ENCODE results near the gene SLC38A3.
A peak's percentile ranks its signal among the peaks of the same experiment; 100 is the strongest.

The SLC38A3 gene

DNA sequence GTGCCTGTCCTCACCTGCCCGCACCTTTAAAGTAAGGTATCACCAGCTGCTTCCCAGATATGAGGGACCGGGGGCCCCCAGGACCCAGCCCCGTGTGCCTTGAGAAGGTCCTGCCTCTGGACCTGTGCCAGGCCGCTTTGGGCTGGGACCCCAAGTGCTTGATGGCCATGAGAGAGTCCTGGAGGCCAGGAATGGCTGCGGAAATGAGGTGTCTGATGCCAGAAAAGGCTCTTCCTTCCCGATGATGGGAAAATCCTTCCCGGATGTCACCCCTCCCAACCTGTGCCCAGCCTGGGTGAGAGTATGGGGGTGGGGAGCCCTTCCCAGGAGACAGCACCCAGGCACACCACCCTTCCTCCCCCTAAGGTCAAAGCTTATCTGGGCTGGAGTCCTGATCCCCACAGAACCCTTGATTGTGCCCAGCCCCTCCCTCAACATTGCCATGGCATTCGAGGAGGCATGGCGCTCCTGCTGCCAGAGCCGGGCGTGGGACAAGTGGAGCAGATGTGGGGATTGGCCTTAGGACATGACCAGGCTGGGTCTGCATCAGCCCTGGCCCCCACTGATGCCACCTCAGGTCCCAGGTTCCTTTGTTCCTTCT is 35.7 kb upstream of the SLC38A3 start:
- DNase-seq: no peak

- DNase-seq: no peak
These were observed 35.2 kb upstream of the SLC38A3 start for GRCh38 chr3:50169858-50170257.

- DNase-seq: no peak
These were observed 34.4 kb upstream of the SLC38A3 start for GRCh38 chr3:50170689-50171088.

GRCh38 chr3:50171540-50172301 is 33.4 kb upstream of the SLC38A3 start:
- DNase-seq: no peak

DNA sequence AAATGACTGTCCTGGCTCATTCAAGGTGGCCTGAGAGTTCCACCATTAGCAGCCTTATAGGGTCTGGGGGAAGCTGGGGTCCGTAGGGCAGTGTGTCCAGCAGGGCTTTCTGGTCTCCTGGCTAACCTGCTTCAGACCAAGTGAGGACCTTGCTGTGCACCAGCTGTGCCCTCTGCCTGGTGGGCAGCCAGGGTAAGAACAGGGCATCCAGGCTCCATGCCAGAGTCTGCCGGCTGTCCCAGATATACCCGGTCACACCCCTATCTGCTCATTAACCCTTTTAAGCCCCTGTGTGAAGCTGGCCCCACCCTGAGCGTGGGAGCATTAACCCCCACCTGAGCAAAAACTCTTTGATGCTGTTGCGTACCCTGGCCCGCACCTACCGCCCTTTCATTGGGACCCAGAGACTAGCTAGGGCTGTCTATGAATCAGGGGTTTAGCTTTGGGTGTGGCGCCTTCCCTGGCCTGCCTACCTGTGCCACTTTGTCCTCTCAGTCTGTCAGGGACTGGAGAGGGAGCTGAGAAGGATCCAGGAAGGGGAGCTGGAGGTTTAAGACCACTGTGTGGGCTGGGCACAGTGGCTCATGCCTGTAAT is 32.3 kb upstream of the SLC38A3 start:
- DNase-seq: no peak

DNA sequence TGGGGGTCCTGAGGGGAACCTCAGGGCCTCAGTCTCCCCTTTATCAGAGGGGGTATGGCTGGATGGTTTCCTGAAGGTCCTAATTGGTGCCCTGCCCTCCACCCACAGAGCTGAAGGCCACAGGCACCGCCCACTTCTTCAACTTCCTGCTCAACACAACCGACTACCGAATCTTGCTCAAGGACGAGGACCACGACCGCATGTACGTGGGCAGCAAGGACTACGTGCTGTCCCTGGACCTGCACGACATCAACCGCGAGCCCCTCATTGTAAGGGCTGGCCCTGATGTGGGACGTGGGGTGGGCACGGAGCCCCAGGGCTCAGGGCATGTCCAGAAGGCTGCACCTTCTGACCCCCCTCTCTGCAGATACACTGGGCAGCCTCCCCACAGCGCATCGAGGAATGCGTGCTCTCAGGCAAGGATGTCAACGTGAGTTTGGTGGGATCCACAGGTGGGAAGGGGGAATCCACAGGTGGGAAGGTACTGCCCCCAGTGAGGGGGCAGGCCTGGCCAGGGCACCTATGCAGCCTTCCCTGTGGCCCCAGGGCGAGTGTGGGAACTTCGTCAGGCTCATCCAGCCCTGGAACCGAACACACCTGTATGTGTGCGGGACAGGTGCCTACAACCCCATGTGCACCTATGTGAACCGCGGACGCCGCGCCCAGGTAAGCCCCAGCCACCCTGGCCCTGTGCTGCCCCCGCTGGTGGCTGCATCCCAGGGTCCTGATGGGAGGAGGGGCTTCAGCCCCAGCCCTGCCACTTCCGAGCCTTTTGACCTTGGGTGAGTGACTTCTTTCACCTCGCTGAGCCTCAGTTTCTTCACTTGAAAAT is 31.2 kb upstream of the SLC38A3 start:
- no peak for DNase-seq

DNA sequence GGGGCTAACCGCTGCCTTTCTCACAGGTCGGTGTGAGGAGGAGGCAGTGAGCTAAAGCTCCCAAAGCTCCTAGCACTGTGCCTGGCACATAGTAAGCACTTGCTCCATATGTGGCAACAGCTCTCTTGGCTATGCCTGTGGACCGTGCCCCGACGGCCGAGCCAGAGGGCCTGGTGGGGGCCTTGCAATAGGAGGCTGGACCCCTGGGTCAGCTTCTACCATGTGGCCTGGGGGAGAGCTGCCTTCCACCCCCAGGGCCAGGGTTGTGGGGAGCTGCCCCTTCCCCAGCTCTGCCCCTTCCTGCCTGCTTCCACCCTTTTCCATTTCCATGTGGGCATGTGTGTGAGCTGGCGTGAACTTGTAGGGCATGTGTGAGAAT is 30.6 kb upstream of the SLC38A3 start:
- no peak for DNase-seq

DNA sequence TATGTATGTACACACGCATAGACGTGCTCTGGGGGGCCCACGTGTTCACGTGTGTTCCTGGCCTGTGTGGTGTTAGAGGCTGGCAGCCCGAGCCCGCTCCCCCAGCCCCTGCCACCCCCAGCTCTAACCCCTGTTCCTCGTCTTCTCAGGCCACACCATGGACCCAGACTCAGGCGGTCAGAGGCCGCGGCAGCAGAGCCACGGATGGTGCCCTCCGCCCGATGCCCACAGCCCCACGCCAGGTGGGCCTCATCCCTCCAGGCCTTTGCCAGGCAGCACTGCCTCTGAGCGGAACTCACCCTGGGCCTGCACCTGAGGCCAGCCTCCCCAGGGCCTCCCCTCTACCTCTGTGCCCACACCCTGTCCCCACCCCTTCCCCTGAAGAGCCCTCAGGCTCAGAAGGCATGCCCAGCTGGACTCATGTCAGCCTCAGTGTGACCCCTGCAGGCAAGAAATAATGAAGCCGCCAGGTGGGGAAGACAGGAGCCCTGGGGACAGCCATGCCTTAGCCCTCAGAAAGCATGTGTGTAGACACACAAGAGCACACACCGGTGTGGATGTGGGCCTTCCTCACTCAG is 30.0 kb upstream of the SLC38A3 start:
- DNase-seq: no peak

DNA sequence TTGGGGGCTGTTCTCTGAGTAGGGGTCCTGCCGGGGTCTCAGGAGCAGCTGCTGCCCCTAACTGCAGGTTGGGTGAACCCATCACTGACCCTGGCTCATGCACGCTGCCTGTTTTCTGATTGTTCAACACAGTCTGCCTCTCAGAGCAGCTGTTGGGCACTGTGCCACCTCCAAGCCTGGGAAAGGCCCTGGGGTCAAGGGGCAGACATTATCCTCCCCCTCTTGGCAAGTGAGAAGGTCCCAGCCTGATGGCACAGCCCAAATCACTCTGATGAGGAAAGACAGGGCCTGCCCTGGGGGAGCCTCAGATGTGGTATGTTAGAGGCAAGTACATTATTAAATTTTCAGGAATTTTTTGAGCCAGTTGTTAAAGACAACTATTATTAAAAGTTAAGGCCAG is 27.7 kb upstream of the SLC38A3 start:
- DNase-seq: no peak

- DNase-seq: no peak
These were observed 25.4 kb upstream of the SLC38A3 start for GRCh38 chr3:50179710-50180109.

DNA sequence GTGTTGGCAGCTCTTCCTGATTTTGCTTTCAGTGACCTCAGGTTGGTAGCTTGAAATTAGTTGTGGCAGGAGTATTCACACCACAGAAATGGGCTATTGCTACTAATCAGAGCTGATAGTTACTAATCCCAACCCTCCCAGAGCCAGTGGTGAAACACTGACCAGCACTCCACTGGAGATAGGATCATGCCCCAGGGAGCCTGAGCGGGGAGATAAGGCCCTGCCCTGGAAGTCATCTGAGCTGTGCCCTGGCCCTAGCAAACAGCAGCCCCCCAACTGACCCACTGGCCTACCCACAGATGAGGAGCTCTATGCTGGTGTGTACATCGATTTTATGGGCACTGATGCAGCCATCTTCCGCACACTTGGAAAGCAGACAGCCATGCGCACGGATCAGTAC is 23.1 kb upstream of the SLC38A3 start:
- DNase-seq: no peak

DNA sequence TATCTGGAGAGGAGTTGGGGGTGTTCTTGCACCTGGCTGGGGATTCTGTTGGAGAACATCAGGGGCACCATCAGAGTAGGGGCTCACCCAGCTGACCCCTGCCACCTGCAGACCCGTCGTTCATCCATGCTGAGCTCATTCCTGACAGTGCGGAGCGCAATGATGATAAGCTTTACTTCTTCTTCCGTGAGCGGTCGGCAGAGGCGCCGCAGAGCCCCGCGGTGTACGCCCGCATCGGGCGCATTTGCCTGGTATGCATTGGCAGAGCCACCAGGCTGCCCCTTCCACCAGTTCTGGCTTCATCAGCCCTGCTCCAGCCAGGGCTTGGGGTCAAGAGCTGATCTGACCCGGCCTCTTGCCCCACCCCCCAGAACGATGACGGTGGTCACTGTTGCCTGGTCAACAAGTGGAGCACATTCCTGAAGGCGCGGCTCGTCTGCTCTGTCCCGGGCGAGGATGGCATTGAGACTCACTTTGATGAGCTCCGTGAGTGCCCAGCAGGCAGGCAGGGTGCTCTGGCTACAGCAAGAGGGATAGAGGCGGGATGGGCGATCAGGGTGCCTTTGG is 22.5 kb upstream of the SLC38A3 start:
- DNase-seq: no peak

GRCh38 chr3:50183755-50184154 is 21.3 kb upstream of the SLC38A3 start:
- no peak for DNase-seq

DNA sequence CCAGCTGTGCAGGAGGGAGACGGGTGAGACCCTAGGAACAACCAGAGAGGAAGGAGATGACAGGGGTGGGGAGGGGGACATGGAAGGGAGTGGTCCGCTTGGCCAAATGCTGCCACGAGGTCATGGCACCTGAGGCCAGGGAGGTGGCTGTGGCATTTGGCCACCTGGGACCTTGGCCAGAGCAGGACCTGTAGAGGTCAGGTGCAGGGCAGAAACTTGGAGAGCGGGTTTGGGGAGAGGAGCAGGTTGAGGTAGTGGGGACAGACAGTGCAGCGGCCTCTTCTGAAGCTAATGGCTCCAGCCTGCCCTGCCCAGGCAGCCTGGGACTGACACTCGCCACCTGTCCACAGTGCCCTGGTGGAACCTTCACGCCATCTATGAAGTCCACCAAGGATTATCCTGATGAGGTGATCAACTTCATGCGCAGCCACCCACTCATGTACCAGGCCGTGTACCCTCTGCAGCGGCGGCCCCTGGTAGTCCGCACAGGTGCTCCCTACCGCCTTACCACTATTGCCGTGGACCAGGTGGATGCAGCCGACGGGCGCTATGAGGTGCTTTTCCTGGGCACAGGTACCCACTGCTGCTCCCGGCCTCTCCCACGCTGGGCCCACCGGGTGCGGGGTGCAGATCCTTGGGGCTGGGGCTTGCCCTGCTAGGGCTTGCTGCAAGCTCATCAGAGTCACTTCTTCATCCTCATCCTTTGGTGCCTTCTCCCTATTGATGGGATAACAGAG is 20.7 kb upstream of the SLC38A3 start:
- DNase-seq: no peak

DNA sequence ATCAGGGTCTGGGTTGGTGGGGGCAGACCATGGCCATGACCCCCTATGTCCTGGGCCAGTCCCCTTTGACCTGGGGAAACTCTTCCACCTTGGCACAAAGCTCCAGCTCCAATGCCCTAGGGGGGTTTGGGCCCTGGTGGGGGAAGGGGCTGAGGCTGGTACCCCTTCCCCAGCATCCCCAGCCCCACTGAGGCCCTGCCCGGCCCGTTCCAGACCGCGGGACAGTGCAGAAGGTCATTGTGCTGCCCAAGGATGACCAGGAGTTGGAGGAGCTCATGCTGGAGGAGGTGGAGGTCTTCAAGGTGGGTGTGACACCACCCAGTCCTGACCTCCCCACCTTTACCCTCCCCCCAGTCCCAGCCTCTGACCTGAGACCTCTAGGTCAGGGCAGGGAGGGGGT is 19.8 kb upstream of the SLC38A3 start:
- DNase-seq: no peak

DNA sequence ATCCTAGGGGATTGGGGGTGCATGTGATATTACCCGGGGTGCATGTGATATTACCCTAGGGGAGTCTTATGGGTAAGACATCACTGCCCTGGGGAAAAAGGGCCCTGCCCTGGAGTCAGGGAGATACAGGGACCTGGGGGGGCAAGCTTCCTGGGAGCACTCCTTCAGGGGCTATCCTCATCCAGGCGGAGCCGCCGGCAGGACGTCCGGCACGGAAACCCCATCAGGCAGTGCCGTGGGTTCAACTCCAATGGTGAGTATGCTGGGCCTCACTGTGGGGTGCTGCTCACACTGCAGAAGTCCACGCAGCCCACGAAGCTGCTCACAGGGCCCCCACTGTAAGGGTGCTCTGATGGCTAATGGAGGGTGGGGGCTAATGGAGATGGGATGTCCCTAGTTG is 19.0 kb upstream of the SLC38A3 start:
- no peak for DNase-seq

DNA sequence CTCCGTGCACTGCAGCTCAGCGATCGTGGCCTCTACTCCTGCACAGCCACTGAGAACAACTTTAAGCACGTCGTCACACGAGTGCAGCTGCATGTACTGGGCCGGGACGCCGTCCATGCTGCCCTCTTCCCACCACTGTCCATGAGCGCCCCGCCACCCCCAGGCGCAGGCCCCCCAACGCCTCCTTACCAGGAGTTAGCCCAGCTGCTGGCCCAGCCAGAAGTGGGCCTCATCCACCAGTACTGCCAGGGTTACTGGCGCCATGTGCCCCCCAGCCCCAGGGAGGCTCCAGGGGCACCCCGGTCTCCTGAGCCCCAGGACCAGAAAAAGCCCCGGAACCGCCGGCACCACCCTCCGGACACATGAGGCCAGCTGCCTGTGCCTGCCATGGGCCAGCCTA is 17.3 kb upstream of the SLC38A3 start:
- no peak for DNase-seq

DNA sequence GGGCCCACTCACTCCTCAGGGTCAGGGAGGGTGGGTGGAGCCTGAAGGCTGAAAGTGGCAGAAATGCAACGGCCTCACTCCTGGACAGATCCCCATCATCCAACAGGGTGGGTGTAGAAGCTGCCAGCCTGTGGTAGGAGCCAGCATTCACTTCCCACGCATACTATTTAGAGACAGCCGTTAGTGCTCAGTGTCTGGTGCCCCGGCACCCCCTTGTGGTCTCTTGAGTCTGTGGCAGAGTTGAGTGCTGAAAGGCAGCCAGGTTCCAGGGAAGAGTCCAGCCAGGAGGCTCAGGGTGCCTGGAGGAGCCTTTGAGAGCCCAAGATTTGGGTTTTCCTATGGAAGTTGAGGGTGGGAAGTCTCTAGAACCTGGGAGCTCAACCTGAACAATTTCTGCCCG is 15.8 kb upstream of the SLC38A3 start:
- DNase-seq: peak; percentile 67

DNA sequence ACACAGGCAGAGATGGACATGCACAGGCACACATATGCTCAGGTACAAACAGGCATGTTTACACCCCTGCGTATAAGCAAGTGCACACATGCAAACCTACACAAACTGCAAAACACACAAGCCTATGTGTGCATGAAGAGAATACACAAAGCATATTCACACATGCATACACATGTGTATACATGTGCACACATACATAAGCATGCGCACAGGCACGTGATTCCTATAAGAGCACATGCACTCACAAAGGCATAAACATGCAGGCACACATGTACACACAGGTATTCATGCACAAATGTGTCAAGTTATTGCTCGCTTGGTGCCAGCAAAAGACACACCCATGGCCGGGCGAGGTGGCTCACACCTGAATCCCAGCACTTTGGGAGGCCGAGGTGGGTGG is 15.1 kb upstream of the SLC38A3 start:
- DNase-seq: no peak

- DNase-seq: no peak
These were observed 14.0 kb upstream of the SLC38A3 start, which contains the start of gene GNAT1 for GRCh38 chr3:50190936-50191660. TSS of gene GNAT1 (plus strand) at chr3:50191610. CDS start at chr3:50191726, 116 bp downstream.

DNA sequence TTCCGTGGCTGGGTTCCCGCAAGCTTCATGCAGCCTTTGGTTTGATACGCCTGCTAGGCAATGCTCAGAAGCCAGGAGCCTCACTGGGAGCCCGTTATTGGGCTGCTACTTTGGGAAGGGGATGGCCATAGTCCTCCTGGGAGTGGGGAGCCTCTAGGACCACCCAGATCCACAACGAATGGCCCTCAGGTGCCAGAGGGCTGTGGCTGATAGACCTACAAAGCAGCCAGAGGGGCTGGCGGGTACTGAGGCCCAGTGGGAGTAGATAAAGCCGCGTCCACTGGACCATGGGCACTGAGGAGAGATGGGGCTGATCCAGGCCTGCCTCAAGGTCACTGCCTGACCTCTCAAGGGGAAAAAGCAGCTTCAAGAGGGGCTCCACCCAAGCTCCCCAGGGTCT is 12.9 kb upstream of the SLC38A3 start:
- no peak for DNase-seq

All from GDM1 (cell line).